Endothelial cell of umbilical vein (primary cell): Measurements from ENCODE around the gene HDAC8.

Experiments used
- EZH2 ChIP-seq: IDR thresholded peaks from 2 replicates; pipeline ENCODE4 v1.6.1; 2012; ENCODE audit warnings: borderline replicate concordance, low read depth, mild to moderate bottlenecking, moderate library complexity, low read length, inconsistent platforms; ENCODE audit not compliant: severe bottlenecking
- GATA2 ChIP-seq: IDR thresholded peaks from 2 replicates; pipeline ENCODE4 v1.7.0; 2011; ENCODE audit warnings: low read depth, mild to moderate bottlenecking, moderate library complexity, mixed read lengths, low read length; ENCODE audit not compliant: insufficient read length, insufficient read depth
- MYC ChIP-seq: IDR thresholded peaks from one replicate; pipeline ENCODE4 v1.6.1; 2011; ENCODE audit warnings: mild to moderate bottlenecking, low read depth, low read length
- POLR2A ChIP-seq: IDR thresholded peaks from 2 replicates; pipeline ENCODE4 v1.6.1; 2012; ENCODE audit warnings: low read depth, mild to moderate bottlenecking, control low read depth, low read length
- POLR2AphosphoS5 ChIP-seq: IDR thresholded peaks from 2 replicates; pipeline ENCODE4 v1.6.1; 2012; ENCODE audit warnings: low read depth, mild to moderate bottlenecking, control low read depth, low read length, moderate library complexity; ENCODE audit not compliant: insufficient read depth
- TF ChIP-seq, protein P1 (sequence below), 2 donors: IDR thresholded peaks; 1 replicate in 1 of 2; 2 replicates in 1 of 2; pipeline ENCODE4 v1.5.1; 2011; ENCODE audit warnings: low read length in 2 of 2, mild to moderate bottlenecking in 2 of 2, moderate library complexity in 2 of 2, control low read depth in 1 of 2, inconsistent platforms in 1 of 2, low read depth in 1 of 2; ENCODE audit not compliant: insufficient read depth in 1 of 2; ENCODE audit errors: extremely low read depth in 1 of 2

DNA sequence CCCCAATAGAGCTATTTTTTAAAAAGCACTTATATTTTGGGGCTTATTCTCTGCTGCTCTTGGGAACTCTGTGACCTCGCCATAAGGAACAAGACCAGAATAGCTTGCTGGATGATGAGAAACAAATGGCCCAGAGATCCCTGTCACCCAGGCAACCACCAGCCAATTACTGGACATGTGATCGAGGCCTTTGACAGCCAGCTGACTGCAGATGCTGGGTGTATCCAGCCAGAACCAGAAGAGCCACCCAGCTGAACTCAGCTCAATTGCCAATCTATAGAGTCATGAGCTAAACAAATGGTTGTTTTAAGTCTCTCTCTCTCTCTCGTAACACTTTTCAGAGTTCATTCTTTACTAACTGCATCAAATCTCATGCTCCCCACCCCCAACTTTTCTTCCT, 242.5 kb downstream of the HDAC8 start:
- no peak for TF ChIP-seq EZH2
- no peak for TF ChIP-seq POLR2A
- TF ChIP-seq, protein P1, sequence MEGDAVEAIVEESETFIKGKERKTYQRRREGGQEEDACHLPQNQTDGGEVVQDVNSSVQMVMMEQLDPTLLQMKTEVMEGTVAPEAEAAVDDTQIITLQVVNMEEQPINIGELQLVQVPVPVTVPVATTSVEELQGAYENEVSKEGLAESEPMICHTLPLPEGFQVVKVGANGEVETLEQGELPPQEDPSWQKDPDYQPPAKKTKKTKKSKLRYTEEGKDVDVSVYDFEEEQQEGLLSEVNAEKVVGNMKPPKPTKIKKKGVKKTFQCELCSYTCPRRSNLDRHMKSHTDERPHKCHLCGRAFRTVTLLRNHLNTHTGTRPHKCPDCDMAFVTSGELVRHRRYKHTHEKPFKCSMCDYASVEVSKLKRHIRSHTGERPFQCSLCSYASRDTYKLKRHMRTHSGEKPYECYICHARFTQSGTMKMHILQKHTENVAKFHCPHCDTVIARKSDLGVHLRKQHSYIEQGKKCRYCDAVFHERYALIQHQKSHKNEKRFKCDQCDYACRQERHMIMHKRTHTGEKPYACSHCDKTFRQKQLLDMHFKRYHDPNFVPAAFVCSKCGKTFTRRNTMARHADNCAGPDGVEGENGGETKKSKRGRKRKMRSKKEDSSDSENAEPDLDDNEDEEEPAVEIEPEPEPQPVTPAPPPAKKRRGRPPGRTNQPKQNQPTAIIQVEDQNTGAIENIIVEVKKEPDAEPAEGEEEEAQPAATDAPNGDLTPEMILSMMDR (IDR thresholded peaks at IDR 0.05; ENCODE audit: extremely low read depth in 1 of 2, insufficient read depth in 1 of 2, low read depth in 1 of 2, low read length in 2 of 2): no peak
- TF ChIP-seq POLR2AphosphoS5: no peak
- no peak for TF ChIP-seq GATA2
- no peak for TF ChIP-seq MYC
